22Rv1 (cell line): ENCODE data around the gene REEP5.

Source experiments
- ZFX ChIP-seq: fragments of 450-650 bp; IDR thresholded peaks from 2 replicates; pipeline ENCODE4 v1.6.1; 2017; ENCODE audit warnings: antibody characterized with exemption, borderline replicate concordance
- TF ChIP-seq, protein P1 (sequence below): fragments of 450-650 bp; IDR thresholded peaks from 2 replicates; pipeline ENCODE4 v1.5.1; 2017; ENCODE audit warnings: mild to moderate bottlenecking

DNA sequence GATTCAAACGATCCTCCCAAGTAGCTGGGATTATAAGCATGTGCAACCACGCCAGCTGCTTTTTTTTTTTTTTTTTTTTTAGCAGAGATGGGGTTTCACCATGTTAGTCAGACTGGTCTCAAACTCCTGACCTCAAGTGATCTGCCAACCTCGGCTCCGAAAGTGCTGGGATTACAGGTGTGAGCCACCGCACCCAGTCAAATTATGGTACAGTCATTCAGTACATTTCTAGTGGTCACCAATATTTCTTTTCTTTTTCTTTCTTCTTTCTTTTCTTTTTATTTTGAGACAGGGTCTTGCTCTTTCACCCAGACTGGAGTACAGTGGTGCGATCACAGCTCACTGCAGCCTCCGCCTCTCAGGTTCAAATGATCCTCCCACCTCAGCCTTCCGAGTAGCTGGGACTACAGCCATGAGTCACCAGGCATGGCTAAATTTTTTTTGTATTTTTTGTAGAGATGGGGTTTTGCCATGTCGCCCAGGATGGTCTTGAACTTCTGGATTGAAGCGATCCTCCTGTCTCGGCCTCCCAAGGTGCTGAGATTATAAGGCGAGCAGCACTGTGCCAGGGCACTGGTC lies 29.2 kb upstream of the REEP5 start:
- TF ChIP-seq, protein P1, sequence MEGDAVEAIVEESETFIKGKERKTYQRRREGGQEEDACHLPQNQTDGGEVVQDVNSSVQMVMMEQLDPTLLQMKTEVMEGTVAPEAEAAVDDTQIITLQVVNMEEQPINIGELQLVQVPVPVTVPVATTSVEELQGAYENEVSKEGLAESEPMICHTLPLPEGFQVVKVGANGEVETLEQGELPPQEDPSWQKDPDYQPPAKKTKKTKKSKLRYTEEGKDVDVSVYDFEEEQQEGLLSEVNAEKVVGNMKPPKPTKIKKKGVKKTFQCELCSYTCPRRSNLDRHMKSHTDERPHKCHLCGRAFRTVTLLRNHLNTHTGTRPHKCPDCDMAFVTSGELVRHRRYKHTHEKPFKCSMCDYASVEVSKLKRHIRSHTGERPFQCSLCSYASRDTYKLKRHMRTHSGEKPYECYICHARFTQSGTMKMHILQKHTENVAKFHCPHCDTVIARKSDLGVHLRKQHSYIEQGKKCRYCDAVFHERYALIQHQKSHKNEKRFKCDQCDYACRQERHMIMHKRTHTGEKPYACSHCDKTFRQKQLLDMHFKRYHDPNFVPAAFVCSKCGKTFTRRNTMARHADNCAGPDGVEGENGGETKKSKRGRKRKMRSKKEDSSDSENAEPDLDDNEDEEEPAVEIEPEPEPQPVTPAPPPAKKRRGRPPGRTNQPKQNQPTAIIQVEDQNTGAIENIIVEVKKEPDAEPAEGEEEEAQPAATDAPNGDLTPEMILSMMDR, result no peak
- TF ChIP-seq ZFX, result no peak
